Measurements from ENCODE around the gene AQP3. TPM values are rescaled to one million over a fixed set of nuclear protein-coding genes. Genes with fewer than 3 reads are reported as not detected.

The AQP3 gene
- total and polyA plus RNA-seq, 2 of the 13 experiments (the other 11 are each of a cell fraction or from before 2014, with no cell fraction given), result 1.4 to 5.5 TPM

DNA sequence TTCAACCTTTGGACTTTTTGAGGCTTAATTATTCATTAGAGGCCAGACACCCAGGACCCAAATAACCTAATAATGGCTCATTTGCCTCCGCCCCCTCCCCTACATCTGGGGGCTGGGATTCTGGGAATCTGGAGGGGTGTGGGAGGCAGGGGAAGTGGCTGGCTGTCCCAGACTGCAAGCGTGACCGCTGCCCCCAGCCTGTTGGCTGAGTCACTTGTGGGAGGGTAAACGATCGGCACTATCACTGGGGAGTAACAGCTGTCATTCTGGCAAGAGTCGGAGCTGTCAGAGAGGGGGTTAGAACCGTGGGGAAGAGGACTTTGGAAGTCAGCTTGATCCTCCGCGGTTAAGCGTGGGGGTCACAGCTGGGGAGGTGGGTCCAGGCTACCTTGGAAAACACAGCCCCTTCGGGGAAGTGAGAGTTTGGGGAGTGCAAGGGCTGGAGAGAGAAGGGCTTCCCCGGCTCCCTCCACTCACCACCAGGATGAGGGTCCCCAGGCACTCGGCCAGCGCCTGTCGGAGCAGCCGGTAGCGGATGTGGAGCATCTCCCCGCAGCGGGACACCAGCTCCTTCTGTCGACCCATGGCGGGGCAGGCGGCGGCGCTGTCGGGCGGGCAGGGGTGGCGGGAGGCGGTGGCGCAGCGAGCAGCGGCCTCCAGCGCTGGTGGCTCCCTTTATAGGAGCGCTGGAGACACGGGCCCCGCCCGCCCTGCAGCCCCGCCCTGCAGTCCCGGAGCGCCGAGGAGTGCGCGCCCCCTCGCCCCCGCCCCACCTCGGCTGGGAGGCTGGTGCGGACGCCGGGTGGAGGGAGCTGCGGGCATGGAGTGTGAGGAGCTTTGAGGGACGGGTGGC lies at the start of gene AQP3 (continued):
- TF ChIP-seq, protein P1, sequence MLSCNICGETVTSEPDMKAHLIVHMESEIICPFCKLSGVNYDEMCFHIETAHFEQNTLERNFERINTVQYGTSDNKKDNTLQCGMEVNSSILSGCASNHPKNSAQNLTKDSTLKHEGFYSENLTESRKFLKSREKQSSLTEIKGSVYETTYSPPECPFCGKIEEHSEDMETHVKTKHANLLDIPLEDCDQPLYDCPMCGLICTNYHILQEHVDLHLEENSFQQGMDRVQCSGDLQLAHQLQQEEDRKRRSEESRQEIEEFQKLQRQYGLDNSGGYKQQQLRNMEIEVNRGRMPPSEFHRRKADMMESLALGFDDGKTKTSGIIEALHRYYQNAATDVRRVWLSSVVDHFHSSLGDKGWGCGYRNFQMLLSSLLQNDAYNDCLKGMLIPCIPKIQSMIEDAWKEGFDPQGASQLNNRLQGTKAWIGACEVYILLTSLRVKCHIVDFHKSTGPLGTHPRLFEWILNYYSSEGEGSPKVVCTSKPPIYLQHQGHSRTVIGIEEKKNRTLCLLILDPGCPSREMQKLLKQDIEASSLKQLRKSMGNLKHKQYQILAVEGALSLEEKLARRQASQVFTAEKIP (CRISPR knock-in tag; IDR thresholded peaks at IDR 0.05; ENCODE audit: borderline replicate concordance), result no peak
- TF ChIP-seq ZNF451 (CRISPR knock-in tag; IDR thresholded peaks at IDR 0.05), result no peak
- no peak for TF ChIP-seq ZC3H13 (CRISPR knock-in tag; IDR thresholded peaks at IDR 0.05)
- TF ChIP-seq MYNN (CRISPR knock-in tag; IDR thresholded peaks at IDR 0.05; ENCODE audit: low read depth), result no peak
- no peak for TF ChIP-seq ZNF530 (CRISPR knock-in tag; IDR thresholded peaks at IDR 0.05; ENCODE audit: low read depth)
- TF ChIP-seq PHF21A (CRISPR knock-in tag; IDR thresholded peaks at IDR 0.05), result no peak
- TF ChIP-seq ELF3 (CRISPR knock-in tag; IDR thresholded peaks at IDR 0.05), result no peak
- peak; percentile 28; the same call in 1 of the 2 replicates for TF ChIP-seq ARID4A (CRISPR knock-in tag; IDR thresholded peaks at IDR 0.05; ENCODE audit: borderline replicate concordance)
- no peak for TF ChIP-seq TSC22D2 (CRISPR knock-in tag; IDR thresholded peaks at IDR 0.05; ENCODE audit: borderline replicate concordance)
- TF ChIP-seq, protein P2, sequence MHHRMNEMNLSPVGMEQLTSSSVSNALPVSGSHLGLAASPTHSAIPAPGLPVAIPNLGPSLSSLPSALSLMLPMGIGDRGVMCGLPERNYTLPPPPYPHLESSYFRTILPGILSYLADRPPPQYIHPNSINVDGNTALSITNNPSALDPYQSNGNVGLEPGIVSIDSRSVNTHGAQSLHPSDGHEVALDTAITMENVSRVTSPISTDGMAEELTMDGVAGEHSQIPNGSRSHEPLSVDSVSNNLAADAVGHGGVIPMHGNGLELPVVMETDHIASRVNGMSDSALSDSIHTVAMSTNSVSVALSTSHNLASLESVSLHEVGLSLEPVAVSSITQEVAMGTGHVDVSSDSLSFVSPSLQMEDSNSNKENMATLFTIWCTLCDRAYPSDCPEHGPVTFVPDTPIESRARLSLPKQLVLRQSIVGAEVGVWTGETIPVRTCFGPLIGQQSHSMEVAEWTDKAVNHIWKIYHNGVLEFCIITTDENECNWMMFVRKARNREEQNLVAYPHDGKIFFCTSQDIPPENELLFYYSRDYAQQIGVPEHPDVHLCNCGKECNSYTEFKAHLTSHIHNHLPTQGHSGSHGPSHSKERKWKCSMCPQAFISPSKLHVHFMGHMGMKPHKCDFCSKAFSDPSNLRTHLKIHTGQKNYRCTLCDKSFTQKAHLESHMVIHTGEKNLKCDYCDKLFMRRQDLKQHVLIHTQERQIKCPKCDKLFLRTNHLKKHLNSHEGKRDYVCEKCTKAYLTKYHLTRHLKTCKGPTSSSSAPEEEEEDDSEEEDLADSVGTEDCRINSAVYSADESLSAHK (CRISPR knock-in tag; IDR thresholded peaks at IDR 0.05; ENCODE audit: borderline replicate concordance), result no peak
- TF ChIP-seq POLR2A (IDR thresholded peaks at IDR 0.05; ENCODE audit: insufficient read depth in 1 of 2, low read depth in 2 of 2, low read length in 2 of 2), result no peak
- no peak for TF ChIP-seq BATF2 (CRISPR knock-in tag; IDR thresholded peaks at IDR 0.05)
- TF ChIP-seq, protein P3, sequence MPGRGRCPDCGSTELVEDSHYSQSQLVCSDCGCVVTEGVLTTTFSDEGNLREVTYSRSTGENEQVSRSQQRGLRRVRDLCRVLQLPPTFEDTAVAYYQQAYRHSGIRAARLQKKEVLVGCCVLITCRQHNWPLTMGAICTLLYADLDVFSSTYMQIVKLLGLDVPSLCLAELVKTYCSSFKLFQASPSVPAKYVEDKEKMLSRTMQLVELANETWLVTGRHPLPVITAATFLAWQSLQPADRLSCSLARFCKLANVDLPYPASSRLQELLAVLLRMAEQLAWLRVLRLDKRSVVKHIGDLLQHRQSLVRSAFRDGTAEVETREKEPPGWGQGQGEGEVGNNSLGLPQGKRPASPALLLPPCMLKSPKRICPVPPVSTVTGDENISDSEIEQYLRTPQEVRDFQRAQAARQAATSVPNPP (CRISPR knock-in tag; IDR thresholded peaks at IDR 0.05), result no peak
- TF ChIP-seq ZNF772 (CRISPR knock-in tag; IDR thresholded peaks at IDR 0.05), result no peak; the same call in 1 of the 2 replicates
- TF ChIP-seq RFX1 (IDR thresholded peaks at IDR 0.05), result no peak
- no peak for TF ChIP-seq ZNF121 (CRISPR knock-in tag; IDR thresholded peaks at IDR 0.05)
- no peak for TF ChIP-seq NPAS2 (CRISPR knock-in tag; IDR thresholded peaks at IDR 0.05; ENCODE audit: borderline replicate concordance)
- TF ChIP-seq MTF2 (CRISPR knock-in tag; IDR thresholded peaks at IDR 0.05; ENCODE audit: borderline replicate concordance), result no peak
- no peak for TF ChIP-seq NFIB (CRISPR knock-in tag; IDR thresholded peaks at IDR 0.05; ENCODE audit: borderline replicate concordance)

Data from HepG2 (cell line).